ENCODE data around the gene ZNF239. TPM values are rescaled to one million over a fixed set of nuclear protein-coding genes. Genes with fewer than 3 reads are reported as not detected.
A peak's percentile ranks its signal among the peaks of the same experiment; 100 is the strongest.
"Not testable (repeated sequence)": the region's sequence is repeated elsewhere in the genome, so short reads cannot be mapped to it uniquely, and the experiment has no call there.

The ZNF239 gene
- total RNA-seq, 1 donor, result 6.5 TPM

DNA sequence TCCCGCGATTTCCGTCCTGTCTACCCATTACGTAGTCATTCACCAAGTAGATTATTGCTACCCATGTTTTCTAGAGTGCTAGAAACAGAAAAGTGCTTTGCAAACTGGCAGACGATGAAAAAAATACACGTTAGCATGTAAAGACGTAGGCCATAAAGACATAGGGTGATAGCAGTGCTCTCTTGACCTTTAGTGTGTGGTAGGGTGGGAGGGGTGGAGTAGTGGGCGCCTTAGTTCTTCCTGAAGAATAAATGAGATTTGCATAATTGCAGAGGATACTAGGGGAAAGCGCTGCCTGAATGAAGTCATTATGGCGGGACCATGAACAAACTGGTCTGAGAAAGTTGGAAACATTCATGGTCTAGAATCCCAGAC, 32.8 kb upstream of the ZNF239 start:
- TF ChIP-seq, protein P1, sequence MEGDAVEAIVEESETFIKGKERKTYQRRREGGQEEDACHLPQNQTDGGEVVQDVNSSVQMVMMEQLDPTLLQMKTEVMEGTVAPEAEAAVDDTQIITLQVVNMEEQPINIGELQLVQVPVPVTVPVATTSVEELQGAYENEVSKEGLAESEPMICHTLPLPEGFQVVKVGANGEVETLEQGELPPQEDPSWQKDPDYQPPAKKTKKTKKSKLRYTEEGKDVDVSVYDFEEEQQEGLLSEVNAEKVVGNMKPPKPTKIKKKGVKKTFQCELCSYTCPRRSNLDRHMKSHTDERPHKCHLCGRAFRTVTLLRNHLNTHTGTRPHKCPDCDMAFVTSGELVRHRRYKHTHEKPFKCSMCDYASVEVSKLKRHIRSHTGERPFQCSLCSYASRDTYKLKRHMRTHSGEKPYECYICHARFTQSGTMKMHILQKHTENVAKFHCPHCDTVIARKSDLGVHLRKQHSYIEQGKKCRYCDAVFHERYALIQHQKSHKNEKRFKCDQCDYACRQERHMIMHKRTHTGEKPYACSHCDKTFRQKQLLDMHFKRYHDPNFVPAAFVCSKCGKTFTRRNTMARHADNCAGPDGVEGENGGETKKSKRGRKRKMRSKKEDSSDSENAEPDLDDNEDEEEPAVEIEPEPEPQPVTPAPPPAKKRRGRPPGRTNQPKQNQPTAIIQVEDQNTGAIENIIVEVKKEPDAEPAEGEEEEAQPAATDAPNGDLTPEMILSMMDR (IDR thresholded peaks at IDR 0.05; ENCODE audit: insufficient read depth, low read depth, low read length), result no peak
- peak overlapping the region; percentile 76 for H3K4me3 ChIP-seq (ENCODE audit: low read depth, low read length)

DNA sequence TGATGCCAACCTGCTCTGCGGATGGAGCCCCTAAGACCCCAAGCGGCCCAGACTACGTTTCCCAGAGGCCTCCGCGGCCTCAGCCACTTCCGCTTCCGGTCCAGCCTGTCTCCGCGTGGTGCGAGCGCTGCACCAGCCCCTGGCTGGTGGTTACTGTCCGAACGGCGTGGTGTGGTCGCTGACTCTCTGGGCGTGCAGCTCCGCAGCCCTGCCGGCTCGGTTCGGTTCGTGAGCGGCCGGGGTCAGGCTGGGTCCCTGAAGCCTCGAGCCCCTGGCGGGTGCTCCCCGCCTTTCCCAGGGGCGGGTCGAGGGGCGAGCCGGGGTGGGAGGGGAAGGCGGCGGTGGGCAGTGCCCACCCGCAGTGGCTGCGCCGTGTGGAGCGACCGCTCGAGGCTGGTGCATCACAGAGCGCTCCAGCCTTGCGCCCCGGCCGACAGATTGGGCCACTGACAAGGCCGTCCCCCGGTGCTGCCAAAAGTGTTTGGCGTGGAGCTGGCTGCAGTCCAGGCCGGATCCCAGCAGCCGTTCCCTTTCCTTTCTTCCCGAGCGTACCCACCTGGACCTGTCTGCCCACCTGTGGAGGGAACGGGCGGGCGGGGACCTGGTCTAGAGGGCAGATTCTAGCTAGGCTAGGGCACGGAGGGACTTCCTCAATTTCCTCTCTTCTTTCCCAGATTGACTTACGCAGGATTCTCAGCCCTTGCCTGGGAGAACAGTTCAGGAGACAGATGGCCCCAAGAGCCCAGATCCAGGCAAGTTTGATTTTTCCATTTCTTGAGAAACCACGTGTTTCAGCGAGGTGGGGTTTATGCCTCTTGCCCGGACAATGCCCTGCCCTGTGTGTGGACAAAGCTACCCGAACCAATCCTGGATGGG, 32.1 kb upstream of the ZNF239 start, which contains the start of gene ZNF485:
TSS of gene ZNF485 (plus strand) at position 116 of the 876 bp plus-strand sequence. CDS start at position 729, 613 bp downstream.
- DNase-seq (ENCODE audit: low read depth), result peak; percentile 51

More for the DNA sequence above, 32.8 kb upstream of the ZNF239 start:
- DNase-seq (ENCODE audit: low read depth), result no peak

DNA sequence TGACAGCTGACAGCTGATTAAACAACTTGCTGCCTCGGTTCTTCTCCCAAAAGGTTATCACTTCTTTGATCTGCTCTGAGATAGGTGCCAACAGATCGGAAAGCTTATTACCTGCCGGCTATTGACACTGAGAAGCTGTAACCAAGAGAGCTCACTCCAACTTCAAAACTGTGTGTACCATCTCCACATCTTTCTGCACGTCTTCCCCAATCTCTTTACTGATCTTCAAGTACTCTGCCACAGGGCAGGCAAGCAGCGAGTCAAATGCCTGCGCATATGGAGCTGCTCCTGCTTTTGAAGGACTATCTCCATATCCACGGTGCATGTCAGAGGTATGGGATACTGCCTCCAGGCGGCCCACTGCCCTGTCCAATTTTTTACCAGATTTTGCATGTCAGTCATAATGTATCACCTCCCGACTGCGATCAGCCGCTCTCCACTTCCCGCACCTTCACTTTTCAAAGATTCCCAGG, 31.5 kb upstream of the ZNF239 start:
- no peak for DNase-seq (ENCODE audit: low read depth)
- TF ChIP-seq, protein P1 (IDR thresholded peaks at IDR 0.05; ENCODE audit: insufficient read depth, low read depth, low read length), result no peak
- H3K4me3 ChIP-seq (ENCODE audit: low read depth, low read length), result peak overlapping the region; percentile 76

More for the DNA sequence above, 32.1 kb upstream of the ZNF239 start, which contains the start of gene ZNF485:
- TF ChIP-seq, protein P1 (IDR thresholded peaks at IDR 0.05; ENCODE audit: insufficient read depth, low read depth, low read length), result no peak
- peak within 1 kb of the TSS; percentile 76 for H3K4me3 ChIP-seq (ENCODE audit: low read depth, low read length)

DNA sequence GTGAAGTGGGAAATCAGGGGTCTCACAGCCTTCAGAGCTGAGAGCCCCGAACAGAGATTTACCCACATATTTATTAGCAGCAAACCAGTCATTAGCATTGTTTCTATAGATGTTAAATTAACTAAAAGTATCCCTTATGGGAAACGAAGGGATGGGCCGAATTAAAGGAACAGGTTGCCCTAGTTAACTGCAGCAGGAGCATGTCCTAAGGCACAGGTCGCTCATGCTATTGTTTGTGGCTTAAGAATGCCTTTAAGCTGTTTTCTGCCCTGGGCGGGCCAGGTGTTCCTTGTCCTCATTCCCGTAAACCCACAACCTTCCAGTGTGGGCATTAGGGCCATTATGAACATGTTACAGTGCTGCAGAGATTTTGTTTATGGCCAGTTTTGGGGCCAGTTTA, 27.2 kb upstream of the ZNF239 start:
- H3K4me3 ChIP-seq (ENCODE audit: low read depth, low read length); DNase-seq (ENCODE audit: low read depth): not testable (repeated sequence)

DNA sequence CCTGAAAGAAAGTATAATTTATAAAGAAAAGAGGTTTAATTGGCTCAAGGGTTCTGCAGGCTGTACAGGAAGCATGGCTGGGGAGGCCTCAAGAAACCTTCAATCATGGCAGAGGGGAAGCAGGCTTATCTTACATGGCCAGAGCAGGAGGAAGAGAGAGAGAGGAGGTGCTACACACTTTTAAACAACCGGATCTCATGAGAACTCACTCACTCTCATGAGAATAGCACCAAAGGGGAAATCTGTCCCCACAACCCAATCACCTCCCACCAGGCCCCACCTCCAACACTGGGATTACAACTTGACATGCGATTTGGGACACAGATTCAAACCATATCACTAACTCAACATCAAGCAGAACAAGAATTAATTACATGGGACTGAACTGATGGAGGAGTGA, 24.9 kb upstream of the ZNF239 start:
- TF ChIP-seq, protein P1 (IDR thresholded peaks at IDR 0.05; ENCODE audit: insufficient read depth, low read depth, low read length), result no peak

DNA sequence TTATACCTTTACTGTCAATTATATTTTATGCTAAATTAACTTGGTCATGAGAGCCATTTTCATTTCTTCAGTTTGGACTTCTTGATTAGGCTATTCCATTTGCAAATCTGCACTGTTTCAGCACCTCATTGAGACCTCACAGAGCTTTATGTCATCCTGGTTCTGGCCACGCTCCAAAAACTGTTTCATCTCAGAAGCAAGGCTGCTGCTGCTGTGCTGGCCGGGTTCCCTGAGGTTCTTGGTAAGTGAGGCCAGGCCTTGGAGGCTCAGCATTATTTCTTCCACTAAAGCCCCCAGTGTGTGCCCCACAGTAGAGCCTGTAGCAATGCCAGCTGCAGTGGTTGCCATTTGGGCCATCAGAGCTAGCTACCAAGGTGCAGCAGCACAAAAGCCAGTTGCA, 24.0 kb upstream of the ZNF239 start:
- DNase-seq (ENCODE audit: low read depth), result peak; percentile 35
- TF ChIP-seq, protein P1 (IDR thresholded peaks at IDR 0.05; ENCODE audit: insufficient read depth, low read depth, low read length), result no peak
- no peak overlapping the region for H3K4me3 ChIP-seq (ENCODE audit: low read depth, low read length)

More for the DNA sequence above, 24.9 kb upstream of the ZNF239 start:
- DNase-seq (ENCODE audit: low read depth), result no peak
- H3K4me3 ChIP-seq (ENCODE audit: low read depth, low read length), result no peak overlapping the region

DNA sequence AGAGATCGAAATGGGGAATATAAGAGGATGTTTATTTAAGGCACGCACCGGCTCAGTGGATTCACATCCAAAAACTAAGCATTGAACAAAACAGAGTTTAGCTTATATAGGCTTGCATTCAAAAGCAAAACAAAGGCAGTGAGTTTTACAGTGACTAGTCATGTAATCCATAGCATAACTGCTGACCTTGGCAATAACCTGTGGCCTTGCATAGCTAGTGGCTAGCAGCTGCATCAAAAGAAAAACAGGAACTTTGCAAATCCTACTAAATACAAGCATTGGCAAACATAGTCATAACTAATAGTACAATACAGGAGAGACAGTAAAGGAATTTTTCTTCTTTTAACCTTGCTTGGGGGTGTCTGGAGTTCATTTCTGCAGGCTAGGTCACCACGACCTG, 22.1 kb upstream of the ZNF239 start:
- H3K4me3 ChIP-seq (ENCODE audit: low read depth, low read length), result no peak overlapping the region
- TF ChIP-seq, protein P1 (IDR thresholded peaks at IDR 0.05; ENCODE audit: insufficient read depth, low read depth, low read length), result no peak
- DNase-seq (ENCODE audit: low read depth), result no peak

Measured in fibroblast of villous mesenchyme (primary cell).